DOHH2 (cell line): ENCODE data around the gene CDH6.

ENCODE experiments used
- CTCF ChIP-seq: fragments of 200-600 bp; sonication (generic); IDR thresholded peaks from one replicate; pipeline ENCODE4 v1.5.1; 2014; ENCODE audit warnings: antibody characterized with exemption, mild to moderate bottlenecking, low read depth, low read length; ENCODE audit not compliant: poor library complexity, severe bottlenecking
- EZH2phosphoT487 ChIP-seq: fragments of 200-600 bp; sonication (generic); IDR thresholded peaks from 2 replicates; pipeline ENCODE4 v1.6.1; 2017; ENCODE audit warnings: borderline replicate concordance, mild to moderate bottlenecking, antibody characterized with exemption, low read length, moderate library complexity, mixed read lengths

- no peak for TF ChIP-seq CTCF
- no peak for TF ChIP-seq EZH2phosphoT487
Observed at GRCh38 chr5:31181376-31181987, 12.0 kb upstream of the CDH6 start.
